Measurements from ENCODE around the gene UGCG.

DNA sequence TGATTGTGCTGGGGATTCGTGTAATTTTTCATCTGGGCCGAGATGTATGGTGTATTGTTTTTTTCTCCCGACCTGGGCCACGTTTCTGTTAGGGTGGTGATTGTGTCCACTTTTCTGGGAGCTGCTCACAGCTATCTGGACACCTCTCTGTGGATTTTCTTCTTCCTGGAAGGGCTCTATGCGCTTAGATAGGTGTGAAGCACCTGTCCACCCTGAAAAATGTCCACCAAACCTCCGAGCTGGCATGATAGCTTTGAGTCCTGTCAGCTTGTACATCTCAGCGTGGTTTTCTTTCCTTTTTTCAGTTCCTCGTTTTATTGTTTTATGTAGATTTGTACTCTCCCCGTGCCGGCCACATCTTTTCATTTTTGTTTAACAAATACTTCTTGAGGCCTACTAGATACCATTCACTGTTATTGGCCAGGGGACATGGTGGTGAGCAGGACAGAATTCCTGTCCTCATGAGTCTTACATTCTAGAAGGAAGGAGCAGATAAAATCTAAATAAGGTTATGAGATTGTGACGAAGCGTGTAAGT is 1.1 kb downstream of the UGCG start:
- TF ChIP-seq CTCF (IDR thresholded peaks at IDR 0.05): no peak
- peak in 2 of 3 donors; percentile 29 to 35 for TF ChIP-seq POLR2A (IDR thresholded peaks at IDR 0.05)
